Suppressor macrophage treated with lipopolysaccharide for 1 hour (primary cell): ENCODE results near the gene P3R3URF.
"Not testable (repeated sequence)": the region's sequence is repeated elsewhere in the genome, so short reads cannot be mapped to it uniquely, and the experiment has no call there.

ENCODE experiments used
- DNase-seq, 3 donors: peaks; one replicate each; pipeline ENCODE4 v3.0.0-alpha.2; 2020 to 2022

P3R3URF gene

DNA sequence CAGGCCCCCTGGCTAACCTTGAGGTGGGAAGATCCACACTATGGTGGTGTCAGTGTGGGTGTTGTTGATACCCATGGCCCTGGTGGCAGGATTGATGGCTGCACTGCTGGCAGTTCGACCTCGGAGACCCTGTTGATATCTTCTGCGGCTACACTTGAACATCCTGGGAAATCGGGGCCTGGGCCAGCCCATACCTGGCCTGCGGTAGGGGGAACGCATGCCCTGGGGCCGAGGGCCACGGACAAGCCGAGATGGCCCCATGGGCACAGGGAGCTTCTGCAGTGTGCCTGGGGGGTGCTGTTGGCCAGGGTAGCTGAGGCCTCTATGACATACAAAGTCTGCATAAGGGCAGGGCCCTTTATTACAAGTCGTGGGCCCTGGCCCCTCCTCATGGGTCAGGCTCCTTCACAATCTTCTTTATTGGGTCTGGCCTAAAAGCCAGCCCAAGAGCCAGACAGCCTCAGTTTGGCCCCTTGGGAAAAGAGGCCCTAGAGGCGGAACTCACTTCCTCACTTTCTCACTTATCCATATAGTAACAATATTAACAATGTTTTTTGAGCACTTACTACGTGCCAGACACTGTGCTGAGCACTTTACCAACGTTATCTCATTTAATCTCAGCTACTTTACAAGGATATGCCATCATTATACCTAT lies at the start of gene P3R3URF:
Gene P3R3URF, minus strand, starts transcription at position 278 of the 655 bp plus-strand sequence. Its CDS starts 17 bp downstream, at position 261.
- DNase-seq = no peak

GRCh38 chr1:46224966-46225365 lies 48.7 kb upstream of the P3R3URF start:
- no peak for DNase-seq

DNA sequence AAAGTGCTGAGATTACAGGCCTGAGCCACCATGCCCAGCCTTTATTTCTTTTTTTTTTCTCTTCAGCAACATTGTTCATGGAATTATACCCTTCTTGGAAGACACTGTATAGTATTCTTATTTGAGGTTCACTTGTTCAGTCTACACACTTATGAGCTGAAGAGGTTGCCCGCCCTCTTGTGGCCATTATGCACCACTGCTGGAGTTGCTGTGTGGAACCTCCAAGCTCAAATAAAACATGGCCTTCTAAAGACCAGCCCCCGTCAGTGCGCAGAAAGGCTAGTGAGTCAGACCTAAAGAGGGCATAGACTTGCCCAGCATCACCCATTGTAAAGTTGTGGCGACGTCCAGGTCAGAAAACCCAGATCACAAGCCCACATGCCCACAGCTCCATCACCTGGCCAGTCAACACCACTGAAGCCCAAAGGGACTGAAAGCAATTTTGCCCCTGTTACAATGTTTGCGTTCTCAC lies 47.2 kb upstream of the P3R3URF start:
- DNase-seq = peak; percentile 86 to 92 (median 89)

DNA sequence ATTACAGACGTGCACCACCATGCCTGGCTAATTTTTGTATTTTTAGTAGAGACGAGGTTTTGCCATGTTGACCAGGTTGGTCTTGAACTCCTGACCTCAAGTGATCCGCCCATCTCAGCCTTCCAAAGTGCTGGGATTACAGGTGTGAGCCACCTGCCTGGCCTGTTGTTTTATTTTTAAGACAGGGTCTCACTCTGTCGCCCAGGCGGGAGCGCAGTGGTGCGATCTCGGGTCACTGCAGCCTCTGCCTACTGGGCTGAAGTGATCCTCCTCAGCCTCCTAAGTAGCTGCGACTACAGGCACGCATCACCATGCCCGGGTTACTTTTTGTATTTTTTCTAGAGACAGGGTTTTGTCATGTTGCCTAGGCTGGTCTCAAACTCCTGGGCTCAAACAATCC lies 46.8 kb upstream of the P3R3URF start:
- not testable (repeated sequence) for DNase-seq

GRCh38 chr1:46221749-46222148 lies 45.5 kb upstream of the P3R3URF start:
- no peak for DNase-seq

GRCh38 chr1:46220808-46221207 lies 44.5 kb upstream of the P3R3URF start:
- no peak for DNase-seq

DNA sequence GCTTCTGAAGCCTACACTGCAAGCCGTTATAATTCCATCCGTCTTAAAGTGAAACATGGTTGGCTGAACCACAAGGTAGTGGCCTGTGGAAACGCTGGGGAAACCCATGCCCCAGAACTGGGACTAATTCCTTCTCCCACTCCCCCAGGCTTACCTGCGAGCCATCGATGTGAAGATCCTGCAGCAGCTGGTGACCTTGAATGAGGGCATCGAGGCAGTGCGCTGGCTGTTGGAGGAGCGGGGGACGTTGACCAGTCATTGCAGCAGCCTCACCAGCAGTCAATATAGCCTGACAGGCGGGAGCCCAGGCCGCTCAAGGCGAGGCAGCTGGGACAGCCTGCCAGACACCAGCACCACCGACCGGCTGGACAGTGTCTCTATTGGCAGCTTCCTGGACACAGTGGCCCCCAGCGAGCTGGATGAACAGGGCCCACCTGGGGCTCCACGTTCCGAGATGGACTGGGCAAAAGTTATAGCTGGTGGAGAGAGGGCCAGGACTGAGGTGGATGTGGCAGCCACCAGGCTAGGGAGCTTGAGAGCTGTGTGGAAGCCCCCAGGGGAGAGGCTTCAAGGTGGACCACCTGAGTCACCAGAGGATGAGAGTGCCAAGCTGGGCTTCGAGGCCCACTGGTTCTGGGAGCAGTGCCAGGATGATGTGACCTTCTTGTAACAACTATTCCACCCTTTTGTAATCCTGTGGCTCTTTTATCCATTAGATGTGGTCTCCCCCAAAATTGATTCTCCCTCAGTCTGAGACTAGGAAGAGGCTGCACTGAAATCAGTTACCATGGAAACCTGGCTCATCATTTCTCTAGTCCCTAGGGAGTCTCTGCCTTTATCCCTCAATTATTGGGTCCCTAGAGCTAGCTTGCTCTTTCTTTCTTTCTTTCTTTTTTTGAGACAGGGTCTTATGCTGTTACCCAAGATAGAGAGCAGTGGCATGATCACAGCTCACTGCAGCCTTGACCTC lies 43.5 kb upstream of the P3R3URF start:
- no peak for DNase-seq

GRCh38 chr1:46218443-46218842 lies 42.2 kb upstream of the P3R3URF start:
- DNase-seq = no peak

- no peak for DNase-seq
Measured at GRCh38 chr1:46215504-46215903, 39.2 kb upstream of the P3R3URF start.

DNA sequence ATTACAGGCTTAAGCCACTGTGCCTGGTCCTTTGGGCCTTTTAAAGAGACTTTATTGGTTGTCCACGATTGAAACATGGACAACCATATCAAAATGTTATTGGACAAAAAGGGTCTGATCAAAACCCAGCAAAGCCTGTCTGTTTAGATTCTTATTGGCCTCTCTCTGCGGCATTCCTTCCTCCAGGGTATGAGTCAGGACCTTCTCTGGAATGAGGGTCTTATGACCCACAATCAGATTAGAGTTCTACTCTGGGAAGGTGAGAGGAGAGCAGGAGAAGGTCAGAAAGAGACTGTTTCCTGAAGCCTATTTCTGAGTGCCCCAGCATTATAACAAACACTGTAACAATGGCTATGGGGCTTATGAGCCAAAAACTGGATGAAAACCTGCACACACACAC lies 34.8 kb upstream of the P3R3URF start:
- DNase-seq = no peak

DNA sequence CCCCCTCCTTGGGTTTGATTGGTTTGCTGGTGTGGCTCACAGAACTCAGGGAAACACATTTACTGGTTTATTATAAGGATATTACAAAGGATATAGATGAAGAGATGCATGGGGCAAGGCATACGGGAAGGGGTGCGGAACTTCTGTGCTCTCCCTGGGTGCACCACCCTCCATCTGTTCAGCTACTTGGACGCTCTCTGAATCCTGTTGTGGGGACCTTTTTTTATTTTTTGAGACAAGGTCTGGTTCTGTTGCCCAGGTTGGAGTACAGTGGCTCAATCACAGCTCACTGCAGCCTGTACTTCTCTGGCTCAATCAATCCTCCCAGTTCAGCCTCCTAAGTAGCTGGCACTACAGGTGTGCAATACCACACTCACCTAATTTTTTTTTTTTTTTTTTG lies 34.3 kb upstream of the P3R3URF start:
- DNase-seq = no peak

GRCh38 chr1:46206399-46206798 lies 30.1 kb upstream of the P3R3URF start:
- no peak for DNase-seq

- no peak for DNase-seq
Measured at GRCh38 chr1:46205791-46206190, 29.5 kb upstream of the P3R3URF start.

DNA sequence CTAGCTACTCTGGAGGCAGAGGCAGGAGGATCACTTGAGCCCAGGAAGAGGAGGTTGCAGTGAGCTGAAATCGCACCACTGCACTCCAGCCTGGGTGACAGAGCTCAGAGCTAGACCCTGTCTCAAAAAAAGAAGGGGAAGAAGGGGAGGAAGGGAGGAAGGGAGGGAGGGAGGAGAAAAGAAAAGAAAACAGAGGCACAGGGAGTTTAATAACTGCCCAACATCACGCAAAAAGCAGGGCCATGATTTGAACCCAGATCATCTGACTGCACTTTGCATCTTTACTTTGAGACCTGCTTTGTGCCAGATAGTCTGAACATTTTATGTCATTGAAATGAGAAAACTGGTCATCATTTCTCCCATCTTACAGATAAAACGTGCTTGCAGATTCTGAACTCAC lies 28.9 kb upstream of the P3R3URF start:
- DNase-seq = no peak

DNA sequence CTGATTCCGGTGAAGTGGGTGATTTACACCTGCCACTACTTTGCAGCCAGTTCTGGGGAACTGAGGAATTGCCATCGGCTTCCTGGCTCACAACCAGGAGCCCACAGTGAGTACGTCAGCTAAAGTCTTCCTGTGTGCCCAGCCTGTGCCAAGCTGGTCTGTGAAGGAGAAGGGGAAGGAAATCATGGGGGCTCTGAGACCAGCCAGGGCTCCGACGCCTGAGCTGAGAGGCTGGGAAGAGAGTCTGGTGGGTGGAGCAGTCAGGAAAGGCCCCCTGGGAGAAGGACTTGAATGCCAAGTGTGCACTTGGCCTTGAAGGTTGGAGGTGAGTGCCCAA lies 28.1 kb upstream of the P3R3URF start:
- DNase-seq = no peak

- no peak for DNase-seq
Measured at GRCh38 chr1:46203738-46204405, 27.6 kb upstream of the P3R3URF start.

DNA sequence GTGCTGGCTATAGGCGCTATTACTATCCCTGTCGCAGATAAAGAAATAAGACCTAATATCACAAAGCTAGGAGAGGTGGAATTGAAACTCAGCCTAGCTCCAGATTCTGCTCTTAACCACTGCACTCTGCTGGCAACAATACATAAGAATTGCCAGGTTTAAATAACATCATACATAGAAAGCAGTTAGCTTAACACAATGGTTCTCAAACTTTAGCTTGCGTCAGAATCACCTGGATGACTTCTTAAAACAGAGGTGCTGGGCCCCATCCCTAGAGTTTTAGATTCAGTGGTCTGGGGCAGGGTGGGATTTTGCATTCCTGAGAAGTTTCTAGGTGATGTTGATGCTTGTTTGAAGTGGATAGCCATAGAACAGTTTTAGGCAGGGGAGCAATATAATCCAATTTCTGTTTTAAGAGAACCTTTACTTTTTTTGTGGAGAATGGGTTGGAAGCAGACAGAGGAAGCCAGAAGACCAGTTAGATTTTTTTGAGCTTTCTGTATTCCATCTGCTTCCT lies 23.0 kb upstream of the P3R3URF start:
- DNase-seq = no peak

GRCh38 chr1:46197964-46198811 lies 21.9 kb upstream of the P3R3URF start, which contains the start of gene POMGNT1:
Gene POMGNT1 (minus strand): TSS chr1:46198434. CDS start chr1:46197821, 613 bp downstream.
- DNase-seq = peak; percentile 79 to 94 (median 86)

- no peak for DNase-seq
Measured at GRCh38 chr1:46197560-46197963, 21.3 kb upstream of the P3R3URF start.

DNA sequence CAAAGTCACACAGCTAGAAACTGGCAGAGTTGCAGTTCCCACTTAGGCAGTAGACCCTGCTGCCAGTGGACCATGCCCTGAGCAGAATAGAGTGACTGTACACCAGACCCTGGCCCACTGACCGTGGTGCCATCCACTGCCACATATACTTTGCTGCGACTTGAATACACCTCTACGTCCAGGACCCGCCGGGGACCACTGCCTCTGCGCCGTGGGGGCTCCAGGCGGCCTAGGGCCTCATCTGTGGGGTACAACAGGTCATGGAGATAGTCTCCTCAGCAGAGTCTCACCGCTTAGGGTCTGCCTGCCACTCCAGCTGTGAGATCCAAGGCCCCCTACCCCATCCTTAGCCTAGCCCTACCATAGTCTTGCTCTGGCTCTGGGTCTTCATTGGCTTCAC lies 20.3 kb upstream of the P3R3URF start:
- DNase-seq = no peak

DNA sequence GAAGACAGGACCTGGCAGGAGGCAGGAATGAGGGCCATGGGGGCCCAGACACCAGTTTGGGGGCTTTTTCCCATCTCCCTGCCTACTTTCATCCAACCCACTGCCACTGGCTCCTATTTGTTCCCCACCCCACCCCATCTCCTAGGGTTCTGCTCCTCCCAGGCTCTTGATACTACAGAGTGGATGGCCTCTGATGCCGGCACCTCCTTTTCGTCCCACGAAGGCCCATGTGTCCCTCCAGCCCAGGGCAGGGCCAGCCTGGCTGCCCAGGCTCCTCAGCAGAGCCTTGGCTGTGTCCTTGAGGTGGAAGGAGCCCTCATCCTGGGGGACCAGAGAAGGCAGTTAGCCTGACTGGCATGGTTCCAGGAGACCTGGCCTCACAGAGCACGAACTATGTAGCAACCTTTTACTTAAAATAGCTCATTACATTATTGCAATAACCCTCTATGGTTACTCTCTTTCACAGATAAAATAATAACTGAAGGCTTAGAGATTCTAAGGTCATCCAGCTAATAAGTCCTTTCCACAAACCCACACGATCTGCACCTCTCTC lies 18.4 kb upstream of the P3R3URF start:
- no peak for DNase-seq
